Ascending aorta (tissue), 2 donors: Measurements from ENCODE around the gene MORC2. TPM values are rescaled to one million over a fixed set of nuclear protein-coding genes. Genes with fewer than 3 reads are reported as not detected.

Experiments
- DNase-seq, 2 donors: peaks; one replicate each; pipeline ENCODE4 v3.0.0-alpha.2; 2019; ENCODE audit warnings: low spot score in 2 of 2
- H3K27ac ChIP-seq, 2 donors: fragments of 200-600 bp; sonication (generic); one replicate each; pipeline ENCODE4 v1.5.1; 2016 to 2017; ENCODE audit warnings: mild to moderate bottlenecking in 1 of 2
- H3K27me3 ChIP-seq: fragments of 200-600 bp; sonication (generic); one replicate; pipeline ENCODE4 v1.5.1; 2017
- H3K36me3 ChIP-seq, 2 donors: fragments of 200-600 bp; sonication (generic); one replicate each; pipeline ENCODE4 v1.5.1; 2016
- H3K4me1 ChIP-seq, 2 donors: fragments of 200-600 bp; sonication (generic); one replicate each; pipeline ENCODE4 v1.5.1; 2016 to 2017; ENCODE audit warnings: mild to moderate bottlenecking in 1 of 2
- H3K4me3 ChIP-seq, 2 donors: fragments of 200-600 bp; sonication (generic); one replicate each; pipeline ENCODE4 v1.5.1; 2016 to 2017; ENCODE audit warnings: mild to moderate bottlenecking in 1 of 2
- H3K9me3 ChIP-seq, 2 donors: fragments of 200-600 bp; sonication (generic); one replicate each; pipeline ENCODE4 v1.5.1; 2016
- intact Hi-C: fragments of 100-400 bp; cut with DNase I; formaldehyde crosslinking; loops from one replicate; pipeline ENCODE4 v1.15.1; 2023
- total RNA-seq: library from RNA; depleted of rRNA; stranded (reverse); fragments of >200 nt; gene quantifications from one replicate; pipeline ENCODE4 v1.1.0, GENCODE V29; 2016
- TF ChIP-seq, protein P1 (sequence below), 3 experiments: fragments of 200-600 bp in 2 of 3; fragments of 450-650 bp in 1 of 3; sonication (generic) in 2 of 3; IDR thresholded peaks; one replicate each; pipeline ENCODE4 v1.5.1; 2016 to 2019; ENCODE audit warnings: antibody characterized with exemption in 3 of 3, mild to moderate bottlenecking in 1 of 3, moderate library complexity in 1 of 3

MORC2 gene
- total RNA-seq, 1 donor from 2014 or later, result 38.6 TPM

DNA sequence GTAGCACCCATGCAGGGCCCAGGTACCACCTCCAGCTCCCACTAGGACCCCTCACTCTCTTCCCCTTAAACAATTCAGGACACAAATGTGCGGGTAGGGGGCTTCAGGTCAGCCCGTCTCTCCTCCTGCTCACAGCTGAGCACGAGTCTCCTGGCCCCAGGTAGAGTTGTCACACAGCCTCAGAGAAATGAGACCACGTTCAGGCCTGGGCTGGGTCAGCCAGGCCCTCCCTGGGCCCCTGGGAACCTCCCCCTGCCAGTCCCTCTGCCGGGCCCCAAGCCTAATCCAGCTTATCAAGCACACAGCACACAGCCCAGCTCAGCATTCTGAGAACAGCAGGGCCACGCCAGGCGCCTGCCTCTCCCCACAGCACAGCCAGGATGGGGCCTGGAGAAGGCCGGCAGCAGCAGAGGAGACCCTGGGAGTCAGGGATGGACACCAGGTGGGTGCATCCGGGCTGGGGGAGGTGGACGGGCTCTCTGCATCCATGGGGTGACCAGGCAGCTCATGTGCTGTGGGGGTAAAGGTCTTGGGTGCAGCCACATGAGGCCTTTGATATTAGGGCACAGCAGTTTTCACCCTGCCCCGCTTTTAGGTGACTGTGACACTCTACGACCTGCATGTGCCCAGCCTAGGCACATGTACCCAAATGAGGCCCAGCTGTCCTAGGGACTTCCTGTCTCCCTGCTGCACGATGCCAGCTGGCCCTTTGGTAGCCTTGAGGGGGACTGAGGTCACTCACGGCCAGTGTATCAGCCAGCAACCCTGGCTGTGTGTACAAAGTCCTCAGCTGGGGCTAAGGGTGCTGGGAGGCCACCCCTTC, 87.0 kb downstream of the MORC2 start:
- DNase-seq, result no peak
- Histone ChIP-seq H3K27me3 (no peaks in the 10 kb centered on the region), H3K4me1 (no peaks in the 10 kb centered on the region), H3K9me3 (no peaks in the 10 kb centered on the region), H3K4me3 (no peak overlapping the region), H3K36me3 (no peaks in the 10 kb centered on the region), H3K27ac (no peak overlapping the region)
- intact Hi-C loops, result no loop called here
- TF ChIP-seq, protein P1, sequence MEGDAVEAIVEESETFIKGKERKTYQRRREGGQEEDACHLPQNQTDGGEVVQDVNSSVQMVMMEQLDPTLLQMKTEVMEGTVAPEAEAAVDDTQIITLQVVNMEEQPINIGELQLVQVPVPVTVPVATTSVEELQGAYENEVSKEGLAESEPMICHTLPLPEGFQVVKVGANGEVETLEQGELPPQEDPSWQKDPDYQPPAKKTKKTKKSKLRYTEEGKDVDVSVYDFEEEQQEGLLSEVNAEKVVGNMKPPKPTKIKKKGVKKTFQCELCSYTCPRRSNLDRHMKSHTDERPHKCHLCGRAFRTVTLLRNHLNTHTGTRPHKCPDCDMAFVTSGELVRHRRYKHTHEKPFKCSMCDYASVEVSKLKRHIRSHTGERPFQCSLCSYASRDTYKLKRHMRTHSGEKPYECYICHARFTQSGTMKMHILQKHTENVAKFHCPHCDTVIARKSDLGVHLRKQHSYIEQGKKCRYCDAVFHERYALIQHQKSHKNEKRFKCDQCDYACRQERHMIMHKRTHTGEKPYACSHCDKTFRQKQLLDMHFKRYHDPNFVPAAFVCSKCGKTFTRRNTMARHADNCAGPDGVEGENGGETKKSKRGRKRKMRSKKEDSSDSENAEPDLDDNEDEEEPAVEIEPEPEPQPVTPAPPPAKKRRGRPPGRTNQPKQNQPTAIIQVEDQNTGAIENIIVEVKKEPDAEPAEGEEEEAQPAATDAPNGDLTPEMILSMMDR (IDR thresholded peaks at IDR 0.05), result no peak

DNA sequence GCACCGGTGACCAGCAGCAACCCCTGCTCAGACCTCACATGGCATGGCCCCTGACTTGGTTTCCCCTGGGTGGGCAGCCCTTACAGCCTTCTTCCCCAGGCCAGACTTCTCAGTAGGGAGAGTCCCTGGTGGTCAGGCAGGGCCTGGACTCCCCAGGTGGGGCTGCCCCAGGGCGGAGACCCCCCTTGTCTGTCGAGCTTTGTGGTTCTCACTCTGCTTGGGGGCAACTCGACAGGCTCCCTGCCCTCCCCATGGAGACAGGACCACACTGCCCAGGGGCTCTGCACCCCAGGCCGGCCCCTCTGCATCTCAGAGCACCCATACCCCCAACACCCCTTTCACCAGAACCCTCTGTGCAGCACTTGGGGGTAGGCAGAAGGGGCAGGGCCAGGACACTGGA, 87.7 kb downstream of the MORC2 start:
- Histone ChIP-seq H3K4me1 (peaks cover 0 to 5% of the 10 kb centered on the region in 2 donors), H3K27ac (no peak overlapping the region), H3K27me3 (no peaks in the 10 kb centered on the region), H3K4me3 (no peak overlapping the region), H3K9me3 (no peaks in the 10 kb centered on the region), H3K36me3 (no peaks in the 10 kb centered on the region)
- intact Hi-C loops, result no loop called here
- TF ChIP-seq, protein P1 (IDR thresholded peaks at IDR 0.05), result no peak
- no peak for DNase-seq

DNA sequence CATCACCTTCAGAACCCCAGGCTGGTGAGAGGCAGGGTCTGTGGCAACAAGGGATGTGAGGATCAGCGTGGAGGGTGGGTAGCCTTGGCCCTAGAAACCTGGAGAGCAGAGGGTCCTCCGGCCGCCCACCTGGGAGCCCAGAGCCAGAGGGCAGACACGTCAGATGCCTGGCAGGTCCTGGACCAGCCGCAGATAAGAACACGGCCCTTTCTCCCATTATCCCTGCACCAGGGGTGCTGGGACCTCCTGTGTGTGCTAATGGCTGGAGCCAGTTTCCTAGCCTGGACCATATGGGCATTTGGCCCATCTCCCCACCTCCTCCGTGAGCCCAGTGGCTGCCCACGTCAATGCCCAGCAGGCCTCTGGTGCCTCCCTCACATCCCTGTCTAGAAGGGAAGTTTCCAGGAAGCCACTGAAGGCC, 88.4 kb downstream of the MORC2 start:
- Histone ChIP-seq H3K27ac (no peak overlapping the region), H3K4me3 (no peak overlapping the region), H3K4me1 (peaks cover 0 to 6% of the 10 kb centered on the region in 2 donors), H3K36me3 (no peaks in the 10 kb centered on the region), H3K9me3 (no peaks in the 10 kb centered on the region), H3K27me3 (no peaks in the 10 kb centered on the region)
- TF ChIP-seq, protein P1 (IDR thresholded peaks at IDR 0.05), result no peak
- no peak for DNase-seq
- intact Hi-C loops, result no loop called here

DNA sequence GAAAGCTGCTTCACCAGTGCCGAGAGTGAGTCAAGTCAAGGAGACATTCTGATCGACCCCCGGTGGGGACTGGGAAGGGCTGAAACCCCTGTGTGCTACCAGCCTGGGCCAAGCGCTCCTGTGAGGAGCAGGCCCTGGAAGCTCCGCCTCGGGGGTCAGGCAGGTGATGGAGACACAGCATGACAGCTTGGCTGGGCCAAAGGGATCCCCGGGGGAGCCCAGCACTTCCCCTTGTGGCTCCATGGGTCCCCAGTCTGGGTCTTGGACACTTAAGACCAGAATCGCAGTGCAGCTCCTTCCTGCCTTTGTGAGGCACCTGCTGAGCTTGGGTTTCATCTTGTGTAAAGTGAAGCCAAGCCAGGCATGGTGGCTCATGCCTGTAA, 89.2 kb downstream of the MORC2 start:
- Histone ChIP-seq H3K36me3 (no peaks in the 10 kb centered on the region), H3K4me1 (peaks cover 0 to 6% of the 10 kb centered on the region in 2 donors), H3K9me3 (no peaks in the 10 kb centered on the region), H3K27me3 (no peaks in the 10 kb centered on the region), H3K4me3 (no peak overlapping the region), H3K27ac (no peak overlapping the region)
- TF ChIP-seq, protein P1 (IDR thresholded peaks at IDR 0.05), result no peak
- intact Hi-C loops, result no loop called here
- DNase-seq, result no peak

DNA sequence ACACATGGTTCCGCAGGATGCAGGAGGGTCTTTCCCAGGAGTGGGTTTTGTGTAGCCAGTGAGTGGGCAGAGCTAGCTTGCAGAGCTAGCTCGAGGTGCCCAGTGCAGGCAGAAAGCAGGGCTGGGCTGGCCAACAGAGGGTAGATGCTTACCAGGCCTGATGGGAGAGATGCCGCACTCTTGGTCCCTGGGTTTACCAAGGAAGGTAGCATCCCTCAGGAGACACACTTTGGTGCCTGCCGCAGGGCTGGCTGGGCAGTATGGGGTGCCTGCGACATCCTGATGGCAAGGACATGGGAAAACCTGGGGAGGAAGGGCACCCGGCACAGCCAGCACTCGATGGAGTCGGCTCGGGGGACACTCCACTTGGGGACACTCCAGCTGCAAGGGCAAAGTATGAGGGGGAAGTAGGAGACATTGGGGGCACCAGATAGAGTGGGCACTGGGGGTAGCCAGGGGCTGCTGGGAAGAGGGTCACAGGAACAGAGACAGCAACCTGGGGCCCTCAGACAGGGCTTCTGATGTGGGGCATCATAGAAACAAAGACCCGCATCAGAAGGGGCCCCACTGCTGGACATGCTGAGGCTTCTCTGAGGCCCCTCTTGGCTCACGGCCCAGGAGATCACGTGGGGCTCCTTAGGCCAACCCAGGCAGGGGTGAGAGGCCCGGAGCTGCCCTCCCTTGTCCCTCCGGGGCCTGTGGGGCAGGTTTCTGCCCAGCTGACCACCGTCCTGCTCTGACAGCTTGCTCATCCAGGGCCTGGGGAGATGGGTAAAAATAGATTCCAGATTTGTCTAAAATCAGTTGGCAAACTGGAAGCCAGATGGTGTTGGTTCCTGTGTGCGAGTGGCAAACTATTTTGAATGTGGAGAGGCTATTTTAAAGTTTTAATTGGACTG, 89.8 kb downstream of the MORC2 start:
- TF ChIP-seq, protein P1 (IDR thresholded peaks at IDR 0.05), result no peak
- no peak for DNase-seq
- intact Hi-C loops, result no loop called here
- peaks cover 0 to 6% of the 10 kb centered on the region in 2 donors for H3K4me1 ChIP-seq
- no peaks in the 10 kb centered on the region for H3K9me3 ChIP-seq
- H3K4me3 ChIP-seq, result no peak overlapping the region
- no peaks in the 10 kb centered on the region for H3K27me3 ChIP-seq
- no peaks in the 10 kb centered on the region for H3K36me3 ChIP-seq
- no peak overlapping the region for H3K27ac ChIP-seq
